Measurements from ENCODE around the gene KLK14. TPM values are rescaled to one million over a fixed set of nuclear protein-coding genes. Genes with fewer than 3 reads are reported as not detected.

Gene KLK14
- total and polyA plus RNA-seq, 10 of the 15 experiments (the other 5 are each of a cell fraction or from before 2014, with no cell fraction given) = not detected

- in situ Hi-C loops (cut with MboI) (no loop called here), intact Hi-C loops (cut with micrococcal nuclease; ENCODE audit: unreplicated experiment) (no loop called here)
- Histone ChIP-seq H3K36me3 (ENCODE audit: control insufficient read depth in 2 of 2, insufficient read depth in 2 of 2, low read length in 1 of 2) (no peaks in the 10 kb centered on the region), H3K27me3 (replicated peaks in 1 of 2; ENCODE audit: control insufficient read depth in 2 of 2, insufficient read depth in 2 of 2, low read length in 1 of 2) (peaks cover 0 to 3% of the 10 kb centered on the region in 2 experiments; a peak in 2 of 4 replicates), H3K27ac (ENCODE audit: control insufficient read depth, insufficient read depth) (no peak overlapping the region), H3K9me3 (replicated peaks; ENCODE audit: control insufficient read depth, insufficient read depth, low read length) (no peaks in the 10 kb centered on the region), H3K4me2 (ENCODE audit: control insufficient read depth, insufficient read depth) (no peak overlapping the region), H2AFZ (ENCODE audit: control insufficient read depth, low read depth, low read length) (no peak overlapping the region), H3K79me2 (ENCODE audit: control insufficient read depth, insufficient read depth, low read length) (no peaks in the 10 kb centered on the region), H4K20me1 (ENCODE audit: control insufficient read depth, insufficient read depth) (no peaks in the 10 kb centered on the region), H3K4me1 (ENCODE audit: control insufficient read depth, insufficient read depth, low read length) (no peaks in the 10 kb centered on the region), H3K9ac (ENCODE audit: control insufficient read depth, insufficient read depth, low read length) (no peak overlapping the region), H3K4me3 (no peak overlapping the region)
- ChIA-PET CTCF (no interaction called here), SMC1A (ENCODE audit: uncharacterized antibody, unreplicated experiment) (no interaction called here), RAD21 (ENCODE audit: unreplicated experiment) (no interaction called here), POLR2A (no interaction called here)
- WGBS (ENCODE audit: insufficient coverage, insufficient replicate concordance, low lambda C conversion rate, missing lambda C conversion rate) = 46% methylated on average over 6 of the region's 6 CpGs
- FAIRE-seq (no peak), ATAC-seq (no peak), DNase-seq (ENCODE audit: low read depth, low spot score) (no peak)
- TF ChIP-seq KAT2A (conservative IDR thresholded peaks at IDR 0.05; ENCODE audit: control insufficient read depth, low read depth, low read length) = no peak
- no TSS peak for BruUV-seq (replicated peaks)
Measured at GRCh38 chr19:51116736-51117286, 34.1 kb upstream of the KLK14 start.

GRCh38 chr19:51114087-51114729 is 31.5 kb upstream of the KLK14 start:
- no peak for FAIRE-seq
- ChIA-PET CTCF (no interaction called here), SMC1A (ENCODE audit: uncharacterized antibody, unreplicated experiment) (no interaction called here), POLR2A (no interaction called here), RAD21 (ENCODE audit: unreplicated experiment) (no interaction called here)
- no peaks in the 10 kb centered on the region for H3K9me3 ChIP-seq (replicated peaks; ENCODE audit: control insufficient read depth, insufficient read depth, low read length)
- no peak overlapping the region for H3K9ac ChIP-seq (ENCODE audit: control insufficient read depth, insufficient read depth, low read length)
- H3K4me1 ChIP-seq (ENCODE audit: control insufficient read depth, insufficient read depth, low read length) = no peaks in the 10 kb centered on the region
- no peak overlapping the region for H3K4me3 ChIP-seq
- intact Hi-C loops (cut with micrococcal nuclease; ENCODE audit: unreplicated experiment) = no loop called here
- no peaks in the 10 kb centered on the region for H3K36me3 ChIP-seq (ENCODE audit: control insufficient read depth in 2 of 2, insufficient read depth in 2 of 2, low read length in 1 of 2)
- no peaks in the 10 kb centered on the region for H4K20me1 ChIP-seq (ENCODE audit: control insufficient read depth, insufficient read depth)
- TF ChIP-seq RUNX3 (IDR thresholded peaks at IDR 0.05; ENCODE audit: low read length) (peak; percentile 60), HDAC2 (IDR thresholded peaks at IDR 0.05) (no peak)
- in situ Hi-C loops (cut with MboI) = no loop called here
- BruUV-seq (replicated peaks) = no TSS peak
- H2AFZ ChIP-seq (ENCODE audit: control insufficient read depth, low read depth, low read length) = no peak overlapping the region
- H3K27me3 ChIP-seq (replicated peaks in 1 of 2; ENCODE audit: control insufficient read depth in 2 of 2, insufficient read depth in 2 of 2, low read length in 1 of 2) = no peaks in the 10 kb centered on the region
- no peak for ATAC-seq
- 21% methylated on average over 6 of the region's 6 CpGs for WGBS (ENCODE audit: insufficient coverage, insufficient replicate concordance, low lambda C conversion rate, missing lambda C conversion rate)
- H3K27ac ChIP-seq (ENCODE audit: control insufficient read depth, insufficient read depth) = no peak overlapping the region
- no peaks in the 10 kb centered on the region for H3K79me2 ChIP-seq (ENCODE audit: control insufficient read depth, insufficient read depth, low read length)
- no peak for DNase-seq (ENCODE audit: low read depth, low spot score)
- no peak overlapping the region for H3K4me2 ChIP-seq (ENCODE audit: control insufficient read depth, insufficient read depth)
